GM18507 (cell line): ENCODE measurements around the gene PBOV1.

ENCODE experiments used
- DNase-seq: peaks from one replicate; pipeline ENCODE4 v3.0.0; 2011; ENCODE audit warnings: low read depth; ENCODE audit not compliant: insufficient read length; ENCODE audit errors: extremely low spot score
- FAIRE-seq: peaks from 2 replicates; lab custom pipeline; 2011; peaks lifted over from hg19 to GRCh38; lab: Jason Lieb, UNC

Gene PBOV1

DNA sequence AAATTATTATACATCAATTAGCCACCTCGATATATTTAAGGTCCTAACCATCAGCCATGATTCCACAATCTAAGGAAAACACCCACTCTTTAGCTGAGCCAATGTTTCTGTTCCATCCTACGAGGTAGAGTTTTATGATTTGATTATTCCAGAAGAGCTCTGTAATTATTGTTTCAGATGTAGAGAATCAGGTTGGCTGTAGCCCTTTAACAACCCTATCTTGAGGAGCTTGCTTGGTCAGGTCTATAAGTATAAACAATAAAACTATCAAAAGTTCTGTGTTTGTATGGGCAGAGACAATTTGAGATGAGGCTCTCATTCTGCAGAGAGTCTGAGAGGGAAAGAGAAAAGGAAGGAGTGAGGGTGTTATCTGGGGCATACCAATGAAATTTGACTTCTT lies at the start of gene PBOV1:
TSS of gene PBOV1 (minus strand) at position 43 of the 400 bp plus-strand sequence. CDS start 96 bp downstream, outside the sequence.
- no peak for FAIRE-seq
- DNase-seq, result no peak

DNA sequence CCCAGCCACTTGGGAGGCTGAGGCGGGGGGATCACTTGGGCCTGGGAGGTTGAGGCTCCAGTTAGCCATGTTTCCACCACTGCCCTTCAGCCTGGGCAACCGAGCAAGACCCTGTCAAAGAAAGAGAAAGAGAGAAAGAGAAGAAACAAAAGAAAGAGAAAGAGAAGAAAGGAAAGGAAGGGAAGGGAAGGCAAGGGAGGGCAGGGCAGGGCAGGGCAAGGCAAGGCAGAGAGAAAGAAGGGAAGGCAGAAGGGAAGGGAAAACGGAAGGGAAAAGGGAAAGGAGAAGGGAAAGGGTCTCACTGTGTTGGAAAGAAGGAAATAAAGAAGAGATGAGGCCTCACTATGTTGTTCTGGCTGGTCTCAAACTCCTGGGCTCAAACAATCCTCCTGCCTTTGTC lies 47.8 kb upstream of the PBOV1 start:
- FAIRE-seq (no peak), DNase-seq (no peak)

DNA sequence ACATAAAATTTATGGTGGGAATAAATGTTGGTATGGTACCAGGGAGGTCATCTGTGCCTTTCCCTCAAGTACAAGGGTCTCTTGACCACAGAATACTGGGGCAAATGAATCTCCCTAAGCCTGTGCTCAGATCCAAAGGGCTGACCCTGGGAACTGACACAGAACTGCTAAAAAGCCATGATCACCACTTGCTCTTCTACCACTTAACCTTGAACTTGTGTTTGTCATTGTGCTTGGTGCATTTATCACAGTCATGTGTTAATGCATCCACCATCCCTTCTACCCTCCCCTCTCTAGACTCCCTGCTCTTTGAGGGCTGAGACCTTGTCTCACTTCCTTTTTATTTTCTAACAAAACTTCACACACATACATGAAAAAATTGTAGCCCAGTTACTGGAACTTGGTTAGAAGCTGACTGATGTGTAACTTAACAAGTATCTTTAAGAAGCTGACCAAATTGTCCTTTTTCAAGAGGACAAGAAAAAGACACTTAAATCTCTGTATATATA lies 46.1 kb upstream of the PBOV1 start:
- FAIRE-seq, result no peak
- no peak for DNase-seq

DNA sequence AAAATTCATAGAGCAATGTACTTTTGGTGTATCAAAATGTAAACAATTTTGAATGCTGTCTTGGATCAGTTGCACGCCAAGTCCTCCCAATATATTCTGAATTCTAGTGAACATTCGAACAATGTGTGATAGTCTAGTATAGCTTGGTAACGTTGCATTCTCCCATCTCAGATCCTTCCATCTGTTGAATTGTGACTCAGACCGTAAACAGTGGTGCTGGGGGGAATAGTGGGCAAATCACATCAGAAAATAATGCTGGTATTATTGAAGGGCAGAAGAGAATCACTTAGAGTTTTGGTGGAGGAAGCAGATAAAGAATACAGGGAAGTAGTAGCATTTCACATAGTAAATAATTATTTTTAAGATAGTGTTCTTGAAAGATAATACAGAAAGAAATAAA lies 45.7 kb upstream of the PBOV1 start:
- DNase-seq (no peak), FAIRE-seq (no peak)

- DNase-seq (no peak), FAIRE-seq (no peak)
Measured at GRCh38 chr6:138261116-138261780, 43.0 kb upstream of the PBOV1 start.

- FAIRE-seq (no peak), DNase-seq (no peak)
Measured at GRCh38 chr6:138258991-138259390, 40.7 kb upstream of the PBOV1 start.

- DNase-seq (no peak), FAIRE-seq (no peak)
Measured at GRCh38 chr6:138258197-138258596, 39.9 kb upstream of the PBOV1 start.

DNA sequence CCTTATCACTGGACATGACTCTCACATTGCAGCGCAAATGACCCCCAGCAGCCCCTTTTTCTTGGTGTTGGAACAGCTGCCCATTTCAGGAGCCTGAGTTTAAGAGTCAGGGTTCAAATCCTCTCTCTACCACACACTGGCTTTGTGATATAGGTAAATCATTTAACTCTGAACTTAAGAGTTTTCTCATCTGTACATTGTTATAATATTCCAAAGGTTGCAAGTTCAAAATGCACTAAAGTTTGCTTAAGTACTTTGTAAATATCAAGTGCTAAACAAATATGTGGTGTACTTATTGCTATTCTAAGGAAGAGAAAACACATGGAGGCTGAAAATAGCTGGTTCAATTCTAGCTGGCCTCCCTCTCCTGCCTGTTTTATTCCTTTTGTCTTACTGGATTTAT lies 39.3 kb upstream of the PBOV1 start:
- DNase-seq (no peak), FAIRE-seq (no peak)

GRCh38 chr6:138255443-138255842 lies 37.2 kb upstream of the PBOV1 start:
- DNase-seq (no peak), FAIRE-seq (no peak)

DNA sequence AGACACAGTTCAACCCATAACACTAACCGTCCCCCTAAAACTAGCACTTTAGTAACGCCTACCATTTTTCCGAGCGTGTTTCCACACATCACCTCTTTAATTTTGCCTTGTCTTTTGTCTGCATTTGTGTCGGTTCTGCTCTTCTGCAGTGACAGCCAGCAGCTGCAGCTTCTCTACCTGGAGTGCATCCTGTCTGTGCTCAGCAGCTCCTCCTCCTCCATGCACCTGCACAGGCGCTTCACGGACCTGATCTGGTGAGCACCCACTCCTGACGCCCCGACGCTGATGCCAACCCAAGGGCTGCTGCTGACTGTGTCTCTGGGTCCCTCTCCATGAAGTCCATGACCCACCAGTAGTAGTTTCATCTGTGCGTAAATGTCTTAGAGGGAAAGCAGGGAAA lies 35.4 kb upstream of the PBOV1 start:
- DNase-seq (no peak), FAIRE-seq (no peak)

DNA sequence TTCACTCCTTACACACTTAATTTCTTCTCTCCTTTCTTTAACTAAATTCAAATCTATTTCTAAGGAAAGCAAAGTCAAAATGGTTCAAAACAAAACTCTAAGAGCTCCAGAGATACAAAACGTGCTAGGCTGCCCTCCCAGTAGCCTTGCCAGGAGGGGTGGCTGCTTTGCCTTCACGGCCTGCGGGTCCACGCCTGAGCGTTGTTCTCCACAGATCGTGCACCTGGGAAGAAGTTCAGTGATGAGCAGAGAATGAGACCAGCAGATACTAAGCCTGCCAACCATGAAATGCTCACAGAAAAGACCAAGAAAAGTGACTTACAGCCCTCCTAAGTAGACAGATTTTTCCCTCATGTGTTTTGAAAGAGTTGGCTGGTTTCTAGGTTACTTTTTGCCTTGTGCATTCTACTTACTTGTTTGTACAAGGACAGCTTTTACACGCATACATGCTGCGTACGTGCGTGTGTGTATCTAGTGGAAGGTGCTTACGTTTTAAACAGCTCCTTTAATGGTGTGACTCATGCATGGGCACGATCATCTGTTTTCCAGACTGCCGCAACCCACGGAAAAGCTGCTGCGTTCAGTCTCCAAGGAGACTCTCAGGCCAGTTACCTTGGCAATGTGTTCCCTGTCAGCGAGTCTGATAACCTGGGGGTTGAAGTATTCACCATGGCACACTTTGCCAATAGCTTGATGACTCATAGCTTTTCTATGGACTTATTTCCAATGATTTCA lies 32.4 kb upstream of the PBOV1 start:
- FAIRE-seq (no peak), DNase-seq (no peak)

GRCh38 chr6:138250053-138250452 lies 31.8 kb upstream of the PBOV1 start:
- FAIRE-seq, result no peak

GRCh38 chr6:138248878-138249277 lies 30.6 kb upstream of the PBOV1 start:
- no peak for FAIRE-seq

More at GRCh38 chr6:138250053-138250452, 31.8 kb upstream of the PBOV1 start:
- no peak for DNase-seq

DNA sequence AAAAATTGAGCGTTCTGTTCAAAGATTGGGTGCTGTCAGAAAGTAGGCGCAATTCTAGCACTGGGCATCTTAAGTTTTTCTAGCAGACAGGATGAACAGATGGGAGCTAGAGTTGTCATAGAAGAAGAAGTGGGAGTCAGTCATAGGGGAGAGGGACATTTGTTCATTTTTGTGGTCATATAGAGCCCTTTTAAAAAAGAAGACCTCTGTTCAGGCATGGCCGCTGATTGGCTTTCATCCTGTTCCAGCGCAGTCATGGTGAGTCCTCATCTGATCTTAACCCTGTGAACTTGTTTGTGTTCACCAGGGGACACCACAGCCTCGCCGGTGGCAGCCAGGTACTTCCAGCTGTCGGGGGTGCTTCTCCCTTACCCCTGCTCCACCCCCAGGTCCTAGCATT lies 29.7 kb upstream of the PBOV1 start:
- DNase-seq, result no peak
- no peak for FAIRE-seq

More at GRCh38 chr6:138248878-138249277, 30.6 kb upstream of the PBOV1 start:
- DNase-seq, result no peak

DNA sequence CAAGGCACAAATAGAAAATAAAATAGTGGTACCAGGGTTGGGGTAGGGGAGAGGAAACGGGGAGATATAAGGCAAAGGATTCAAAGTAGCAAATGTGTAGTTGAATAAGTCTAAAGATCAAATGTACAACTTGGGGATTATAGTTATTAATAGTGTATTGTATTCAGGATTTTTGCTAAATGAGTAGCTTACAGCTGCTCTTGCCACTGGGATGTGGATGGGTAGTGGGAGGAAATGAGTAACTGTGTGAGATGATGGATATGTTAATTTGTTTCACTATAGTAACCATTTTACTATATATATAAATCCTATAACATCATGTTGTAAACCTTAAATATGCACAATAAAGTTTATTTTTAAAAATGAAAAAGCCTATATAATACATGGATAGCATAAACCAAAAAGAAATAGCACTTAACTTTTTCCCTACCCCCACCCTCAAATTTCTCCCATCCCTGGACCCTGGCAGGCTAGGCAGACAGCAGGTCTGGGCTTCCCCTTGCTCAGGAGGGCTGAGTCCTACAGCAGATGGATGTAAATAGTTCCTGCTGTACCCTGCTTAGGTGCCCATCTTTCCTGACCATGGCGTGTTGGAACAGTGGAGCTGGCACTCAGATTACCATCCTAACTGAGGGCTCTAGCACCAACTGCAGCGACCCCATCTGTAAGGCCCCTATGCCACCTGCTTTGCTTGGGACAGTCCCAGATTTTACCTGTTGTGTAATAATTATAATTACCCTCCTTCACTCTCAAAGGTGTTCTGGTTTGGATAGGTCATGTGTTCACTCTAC lies 28.6 kb upstream of the PBOV1 start:
- no peak for DNase-seq
- FAIRE-seq, result no peak

GRCh38 chr6:138245751-138246150 lies 27.5 kb upstream of the PBOV1 start:
- FAIRE-seq, result no peak
- DNase-seq, result no peak

- no peak for DNase-seq
- FAIRE-seq, result no peak
Measured at GRCh38 chr6:138242987-138243592, 24.8 kb upstream of the PBOV1 start.

GRCh38 chr6:138241934-138242333 lies 23.6 kb upstream of the PBOV1 start:
- no peak for FAIRE-seq
- DNase-seq, result no peak

DNA sequence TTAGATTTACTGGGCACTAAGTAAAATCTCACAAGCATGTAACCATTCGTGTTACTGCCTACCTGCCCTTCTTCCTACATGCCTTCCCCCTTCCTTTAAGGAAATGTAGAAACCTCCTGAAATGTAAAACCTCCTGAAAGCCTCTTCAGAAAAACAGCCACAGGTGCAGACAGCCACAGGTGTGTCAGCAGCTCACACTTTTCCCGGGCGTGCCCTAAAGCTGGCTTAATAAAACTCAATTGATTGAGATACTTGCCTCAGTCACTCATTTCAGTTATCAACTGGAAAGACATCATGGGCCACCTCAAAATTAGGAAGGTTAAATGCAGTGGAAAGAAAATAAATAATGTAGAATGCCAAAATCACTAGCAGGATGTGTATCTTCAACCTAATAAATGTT lies 23.1 kb upstream of the PBOV1 start:
- DNase-seq, result no peak
- FAIRE-seq, result no peak
